ENCODE measurements around the gene ZNF219. TPM values are rescaled to one million over a fixed set of nuclear protein-coding genes. Genes with fewer than 3 reads are reported as not detected.

The ZNF219 gene
- total RNA-seq, 2 experiments from 2014 or later: 4.3 to 6.0 TPM

DNA sequence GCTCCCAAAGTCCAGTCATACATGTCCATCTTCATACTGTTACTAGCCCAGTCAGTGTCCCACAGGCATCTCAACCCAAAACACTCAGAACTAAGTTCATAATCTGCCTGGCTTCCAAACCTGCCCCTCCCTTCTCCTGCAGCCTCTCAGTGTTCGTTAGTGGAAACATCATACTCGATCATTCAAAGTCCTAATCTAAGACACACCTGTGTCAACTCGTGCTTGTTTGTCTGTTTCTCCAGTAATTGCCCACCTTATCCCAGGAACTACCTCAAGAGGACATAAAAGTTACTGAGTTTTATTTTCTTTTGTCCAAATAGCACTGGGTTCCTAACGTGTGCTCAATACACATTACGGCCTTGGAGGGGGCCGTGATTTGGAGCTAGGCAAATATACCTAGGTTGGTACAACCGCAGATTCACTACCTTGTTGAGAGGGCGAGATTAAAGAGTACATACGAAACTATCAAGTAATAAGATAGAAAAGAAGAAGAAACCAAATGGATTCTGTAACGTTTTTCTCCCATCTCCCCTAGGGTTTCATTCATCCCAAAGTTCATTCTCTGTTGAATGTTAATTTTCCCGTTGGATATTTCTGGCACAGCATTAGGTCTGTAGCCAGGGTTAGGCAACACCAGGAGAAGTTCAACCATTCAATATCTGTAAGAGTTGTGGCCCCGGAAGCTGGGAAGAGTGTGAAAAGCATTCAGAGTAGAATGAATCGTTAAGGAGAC lies 37.7 kb downstream of the ZNF219 start:
- POLR2A ChIA-PET: no interaction called here
- no peak for ATAC-seq (ENCODE audit: low read depth)
- H3K9me3 Mint-ChIP-seq: no peaks in the 10 kb centered on the region

GRCh38 chr14:21059842-21060613 lies 38.4 kb downstream of the ZNF219 start:
- H3K27ac Mint-ChIP-seq: no peak overlapping the region
- no peaks in the 10 kb centered on the region for H3K36me3 Mint-ChIP-seq
- peaks cover 36% of the 10 kb centered on the region for H3K27me3 Mint-ChIP-seq
- ATAC-seq (ENCODE audit: low read depth) (no peak), DNase-seq (no peak)
- POLR2A ChIA-PET: no interaction called here
- no peak overlapping the region for H3K4me3 Mint-ChIP-seq
- H3K9me3 Mint-ChIP-seq: no peaks in the 10 kb centered on the region
- peaks cover 3% of the 10 kb centered on the region for H3K4me1 Mint-ChIP-seq

More for the DNA sequence above, 37.7 kb downstream of the ZNF219 start:
- H3K36me3 Mint-ChIP-seq: no peaks in the 10 kb centered on the region
- H3K4me1 Mint-ChIP-seq: peaks cover 3% of the 10 kb centered on the region
- DNase-seq: no peak
- no peak overlapping the region for H3K27ac Mint-ChIP-seq
- H3K27me3 Mint-ChIP-seq: peaks cover 42% of the 10 kb centered on the region
- no peak overlapping the region for H3K4me3 Mint-ChIP-seq

DNA sequence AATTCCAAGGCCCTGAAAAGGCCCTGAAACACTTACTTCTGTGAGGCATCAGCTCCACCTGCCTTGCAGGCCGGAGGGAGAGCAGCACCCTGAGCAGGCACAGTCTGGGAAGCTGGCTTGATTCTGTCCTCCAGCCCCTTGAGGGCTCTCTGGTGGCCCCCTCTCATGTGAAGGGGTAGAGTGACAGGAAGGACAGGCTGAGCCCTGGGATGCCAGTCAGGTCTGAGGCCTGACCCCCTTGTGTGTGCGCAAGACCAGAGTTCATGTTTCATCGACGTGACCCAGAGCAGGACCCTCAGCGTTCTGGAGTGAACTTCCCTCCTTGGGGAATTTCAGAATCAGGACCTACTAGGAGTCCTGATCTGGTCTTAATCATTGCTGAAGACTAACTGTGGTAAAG lies 39.6 kb downstream of the ZNF219 start:
- ATAC-seq (ENCODE audit: low read depth) (no peak), DNase-seq (no peak)
- no peaks in the 10 kb centered on the region for H3K9me3 Mint-ChIP-seq
- peaks cover 30% of the 10 kb centered on the region for H3K27me3 Mint-ChIP-seq
- H3K36me3 Mint-ChIP-seq: no peaks in the 10 kb centered on the region
- no peak overlapping the region for H3K27ac Mint-ChIP-seq
- H3K4me1 Mint-ChIP-seq: peaks cover 5% of the 10 kb centered on the region
- POLR2A ChIA-PET: no interaction called here
- no peak overlapping the region for H3K4me3 Mint-ChIP-seq

- H3K27me3 Mint-ChIP-seq: peaks cover 21% of the 10 kb centered on the region
- peaks cover 5% of the 10 kb centered on the region for H3K4me1 Mint-ChIP-seq
- ATAC-seq (ENCODE audit: low read depth) (no peak), DNase-seq (no peak)
- H3K27ac Mint-ChIP-seq: no peak within 1 kb of the TSS
- POLR2A ChIA-PET: no interaction called here
- H3K36me3 Mint-ChIP-seq: no peaks in the 10 kb centered on the region
- H3K9me3 Mint-ChIP-seq: no peaks in the 10 kb centered on the region
- H3K4me3 Mint-ChIP-seq: no peak within 1 kb of the TSS
These were observed 40.4 kb downstream of the ZNF219 start, which contains the start of gene RNASE8 for GRCh38 chr14:21057803-21058675. RNASE8 (plus strand) TSS chr14:21057822; CDS start chr14:21057893, 71 bp downstream.

DNA sequence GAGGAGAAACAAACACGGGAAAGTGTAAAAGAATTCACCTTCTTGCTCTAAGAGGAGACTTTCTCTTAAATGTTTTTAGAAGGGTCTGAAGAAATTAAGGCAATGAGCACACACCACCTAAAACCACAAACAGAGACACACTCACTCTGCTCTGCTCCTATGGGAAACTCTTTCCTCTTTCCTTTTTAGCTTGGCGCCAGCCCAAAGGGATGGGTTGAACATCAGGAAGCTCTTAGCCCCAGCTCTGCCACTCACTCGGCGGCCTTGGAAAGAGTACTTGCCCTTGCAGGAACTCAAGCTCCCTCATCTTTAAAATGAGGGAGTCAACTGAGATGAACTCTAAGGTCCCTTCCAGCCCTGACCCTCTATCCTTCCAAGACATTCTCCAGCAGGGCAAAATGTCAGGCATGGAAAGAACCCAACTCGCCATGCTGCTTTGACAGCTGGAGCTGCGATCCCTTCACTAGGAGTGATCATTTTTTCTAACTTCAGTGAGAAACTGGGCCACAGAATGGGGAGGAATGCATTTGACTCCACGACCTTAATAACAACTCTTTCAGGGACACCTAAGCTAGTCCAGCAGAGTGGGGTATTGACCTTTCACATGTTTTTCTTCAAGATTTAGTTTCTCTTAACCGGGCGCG lies 41.8 kb downstream of the ZNF219 start:
- Mint-ChIP-seq H3K36me3 (no peaks in the 10 kb centered on the region), H3K4me1 (peaks cover 5% of the 10 kb centered on the region), H3K4me3 (no peak overlapping the region), H3K9me3 (no peaks in the 10 kb centered on the region), H3K27ac (no peak overlapping the region), H3K27me3 (peaks cover 16% of the 10 kb centered on the region)
- POLR2A ChIA-PET: no interaction called here
- no peak for ATAC-seq (ENCODE audit: low read depth)
- no peak for DNase-seq

GRCh38 chr14:21055432-21056117 lies 42.9 kb downstream of the ZNF219 start:
- Mint-ChIP-seq H3K27me3 (peaks cover 11% of the 10 kb centered on the region), H3K4me3 (no peak overlapping the region), H3K9me3 (no peaks in the 10 kb centered on the region), H3K4me1 (peaks cover 5% of the 10 kb centered on the region), H3K27ac (no peak overlapping the region), H3K36me3 (no peaks in the 10 kb centered on the region)
- ATAC-seq (ENCODE audit: low read depth): no peak
- POLR2A ChIA-PET: no interaction called here
- DNase-seq: no peak

GRCh38 chr14:21054768-21055145 lies 43.7 kb downstream of the ZNF219 start:
- no peaks in the 10 kb centered on the region for H3K36me3 Mint-ChIP-seq
- POLR2A ChIA-PET: no interaction called here
- DNase-seq (no peak), ATAC-seq (ENCODE audit: low read depth) (no peak)
- H3K27ac Mint-ChIP-seq: no peak overlapping the region
- H3K4me1 Mint-ChIP-seq: peaks cover 5% of the 10 kb centered on the region
- peaks cover 8% of the 10 kb centered on the region for H3K27me3 Mint-ChIP-seq
- no peaks in the 10 kb centered on the region for H3K9me3 Mint-ChIP-seq
- H3K4me3 Mint-ChIP-seq: no peak overlapping the region

DNA sequence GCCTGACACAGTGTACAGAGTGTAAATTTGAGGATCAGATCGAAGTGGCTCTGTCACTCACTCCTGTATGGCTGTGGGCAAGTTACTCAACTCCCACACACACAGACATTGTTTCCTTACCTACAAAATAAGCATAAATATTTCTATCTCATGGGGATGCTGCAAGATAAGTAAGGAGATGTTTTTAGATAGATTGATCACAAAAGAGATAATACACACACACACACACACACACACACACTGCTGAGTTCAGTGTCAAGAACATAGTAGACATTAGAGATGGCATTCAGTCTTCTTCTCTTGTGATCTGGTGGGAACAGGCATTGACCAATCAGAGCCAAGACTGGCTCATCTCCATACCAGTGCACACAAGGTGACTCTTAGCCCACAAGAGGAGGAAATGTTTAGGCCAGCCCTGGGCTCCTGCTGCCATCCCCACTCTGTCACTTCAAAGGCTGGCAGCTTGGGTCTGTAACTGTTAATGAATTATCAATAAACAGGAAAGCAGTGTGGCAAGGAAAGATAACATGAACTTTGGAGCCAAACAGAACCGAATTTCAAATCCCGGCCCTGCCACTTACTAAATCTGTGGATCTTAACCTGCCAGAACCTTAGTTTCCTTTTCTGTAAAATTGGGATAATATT lies 44.2 kb downstream of the ZNF219 start:
- ATAC-seq (ENCODE audit: low read depth) (no peak), DNase-seq (no peak)
- Mint-ChIP-seq H3K9me3 (no peaks in the 10 kb centered on the region), H3K4me1 (peaks cover 5% of the 10 kb centered on the region), H3K27me3 (peaks cover 11% of the 10 kb centered on the region), H3K36me3 (no peaks in the 10 kb centered on the region), H3K4me3 (no peak overlapping the region), H3K27ac (no peak overlapping the region)
- POLR2A ChIA-PET: no interaction called here

DNA sequence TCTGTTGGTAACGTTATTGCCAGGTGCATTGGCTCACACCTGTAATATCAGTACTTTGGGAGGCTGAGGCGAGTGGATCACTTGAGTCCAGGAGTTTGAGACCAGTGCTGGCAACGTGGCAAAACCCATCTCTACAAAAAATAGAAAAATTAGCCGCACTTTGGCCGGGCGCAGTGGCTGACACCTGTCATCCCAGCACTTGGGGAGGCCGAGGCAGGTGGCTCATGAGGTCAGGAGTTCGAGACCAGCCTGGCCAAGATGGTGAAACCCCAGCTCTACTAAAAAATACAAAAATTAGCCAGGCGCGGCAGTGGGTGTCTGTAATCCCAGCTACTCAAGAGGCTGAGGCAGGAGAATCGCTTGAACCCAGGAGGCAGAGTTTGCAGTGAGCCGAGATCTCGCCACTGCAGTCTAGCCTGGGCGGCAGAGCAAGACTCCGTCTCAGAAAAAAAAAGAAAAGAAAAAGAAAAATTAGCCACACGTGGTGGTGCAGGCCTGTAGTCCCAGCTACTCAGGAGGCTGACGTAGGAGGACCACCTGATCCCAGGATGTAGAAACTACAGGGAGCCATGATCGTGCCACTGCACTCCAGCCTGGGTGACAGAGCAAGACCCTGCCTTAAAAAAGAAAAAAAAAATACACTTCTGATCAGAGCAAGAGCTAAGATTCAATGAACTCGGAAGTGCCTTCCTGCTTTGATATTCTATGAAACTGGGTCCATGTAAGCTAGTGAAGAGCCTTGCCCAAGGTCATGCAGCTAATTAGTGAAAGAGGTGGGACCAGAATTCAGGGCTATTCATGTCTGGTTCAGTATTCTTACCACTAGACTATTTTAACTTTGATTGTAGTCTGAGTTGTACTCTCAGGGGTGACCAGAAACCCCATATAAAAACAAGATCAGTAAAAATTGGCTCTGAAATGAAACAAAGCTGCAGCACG lies 45.0 kb downstream of the ZNF219 start:
- no peak for ATAC-seq (ENCODE audit: low read depth)
- DNase-seq: no peak
- Mint-ChIP-seq H3K27ac (no peak overlapping the region), H3K36me3 (no peaks in the 10 kb centered on the region), H3K4me1 (peaks cover 5% of the 10 kb centered on the region), H3K9me3 (no peaks in the 10 kb centered on the region), H3K4me3 (no peak overlapping the region), H3K27me3 (peaks cover 8% of the 10 kb centered on the region)
- POLR2A ChIA-PET: no interaction called here

- Mint-ChIP-seq H3K36me3 (no peaks in the 10 kb centered on the region), H3K27me3 (peaks cover 14% of the 10 kb centered on the region), H3K9me3 (no peaks in the 10 kb centered on the region), H3K27ac (no peak overlapping the region), H3K4me3 (no peak overlapping the region), H3K4me1 (peaks cover 2% of the 10 kb centered on the region)
- POLR2A ChIA-PET: interaction anchor here (0.5 kb wide), 1 partner anchor 38 kb away, joined by 3 read pairs; no protein-coding TSS in a partner anchor
- no peak for ATAC-seq (ENCODE audit: low read depth)
- no peak for DNase-seq
These were observed 47.9 kb downstream of the ZNF219 start for GRCh38 chr14:21050597-21050996.

DNA sequence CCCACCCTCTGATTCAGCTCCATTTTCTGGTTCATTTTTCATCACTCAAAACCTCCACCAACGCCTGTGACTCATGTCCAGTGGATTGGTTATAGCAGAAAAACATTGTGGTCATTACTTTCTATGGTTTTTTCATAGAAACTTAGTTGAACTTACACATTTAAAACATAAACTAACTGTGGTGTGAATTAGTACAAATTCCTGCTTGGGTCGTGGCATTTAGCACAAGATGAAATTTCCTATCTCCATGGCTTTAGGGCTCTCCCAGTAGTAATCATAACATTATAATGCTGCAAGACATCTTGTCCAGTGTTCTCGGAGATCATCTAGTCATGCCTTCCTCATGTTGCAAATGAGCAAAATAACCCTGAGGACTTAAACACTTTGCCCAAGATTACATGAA lies 49.2 kb downstream of the ZNF219 start:
- no peak overlapping the region for H3K4me3 Mint-ChIP-seq
- POLR2A ChIA-PET: no interaction called here
- no peaks in the 10 kb centered on the region for H3K36me3 Mint-ChIP-seq
- no peak for ATAC-seq (ENCODE audit: low read depth)
- peaks cover 26% of the 10 kb centered on the region for H3K27me3 Mint-ChIP-seq
- DNase-seq: no peak
- peaks cover 4% of the 10 kb centered on the region for H3K4me1 Mint-ChIP-seq
- H3K27ac Mint-ChIP-seq: no peak overlapping the region
- no peaks in the 10 kb centered on the region for H3K9me3 Mint-ChIP-seq
